ENCODE data around the gene ICAM2.
"Not testable (repeated sequence)": the region's sequence is repeated elsewhere in the genome, so short reads cannot be mapped to it uniquely, and the experiment has no call there.

ICAM2 gene

DNA sequence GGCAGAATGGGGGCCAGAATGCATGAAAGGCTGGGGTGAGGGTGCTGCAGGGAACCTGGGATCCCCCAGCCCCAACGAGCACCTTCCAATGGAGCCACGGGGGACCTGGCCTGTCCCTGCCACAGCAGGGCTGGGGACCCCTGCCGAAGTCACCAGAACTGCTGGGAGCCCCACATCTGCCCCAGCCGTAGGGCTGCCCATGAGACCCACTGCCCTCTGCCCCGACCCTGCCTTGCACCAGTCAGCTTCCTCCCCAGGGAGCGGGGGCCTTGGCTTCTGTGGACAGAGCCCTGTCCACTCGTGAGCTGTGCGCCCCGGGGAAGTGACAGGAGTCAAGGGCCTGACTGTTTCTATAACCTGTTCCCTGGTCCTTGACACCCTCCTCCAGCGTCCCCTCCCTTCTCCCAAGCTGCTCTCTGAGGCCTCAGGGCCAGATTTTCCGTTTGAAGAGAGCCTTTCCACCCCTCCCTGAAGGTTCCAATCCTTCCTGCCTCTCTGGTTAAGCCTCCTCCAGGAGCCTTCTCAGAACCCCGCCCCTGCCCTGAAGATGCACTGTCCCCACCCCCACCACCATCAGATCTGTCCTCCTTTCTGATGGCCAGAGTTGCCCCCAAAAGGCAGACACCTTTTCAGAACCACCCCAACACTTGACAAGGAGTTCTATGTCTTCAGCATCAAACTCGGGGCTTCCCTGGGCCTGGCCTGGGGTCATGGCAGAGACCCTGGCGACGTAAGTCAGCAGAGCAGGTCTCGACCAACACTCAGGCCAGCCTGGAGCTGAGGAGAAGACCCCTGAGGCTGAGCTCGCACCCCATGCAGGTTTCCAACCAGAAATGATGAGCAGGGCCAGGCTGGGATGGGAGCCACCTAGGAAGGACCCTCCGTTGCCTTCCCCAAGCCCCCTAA, 33.0 kb downstream of the ICAM2 start:
- no peak for DNase-seq
- peaks cover 3% of the 10 kb centered on the region for H3K27me3 Mint-ChIP-seq
- H3K4me3 Mint-ChIP-seq: no peak overlapping the region
- H3K4me1 Mint-ChIP-seq (ENCODE audit: low read depth): peaks cover 36% of the 10 kb centered on the region
- no peak overlapping the region for H3K27ac Mint-ChIP-seq
- no peaks in the 10 kb centered on the region for H3K36me3 Mint-ChIP-seq (ENCODE audit: low read depth)
- peaks cover 4% of the 10 kb centered on the region for H3K9me3 Mint-ChIP-seq

DNA sequence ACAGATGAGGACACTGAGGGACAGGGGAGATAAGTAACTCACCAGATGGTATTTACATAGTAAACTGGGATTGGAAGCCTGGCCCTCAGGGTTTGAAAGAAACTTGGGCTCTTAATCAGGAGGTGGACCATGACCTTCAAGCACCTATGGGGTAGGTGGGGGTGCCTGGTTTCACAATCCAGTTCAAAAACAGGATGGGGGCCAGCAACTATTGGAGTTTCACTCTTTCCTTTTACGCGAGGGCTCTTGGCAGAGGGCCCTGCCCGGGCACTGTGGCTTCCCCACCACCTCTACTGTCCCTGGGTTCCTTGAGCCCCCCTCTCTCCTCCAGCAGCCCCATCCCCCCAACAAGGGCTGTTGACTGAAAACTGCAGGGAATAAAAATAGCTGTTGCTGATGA, 33.6 kb downstream of the ICAM2 start:
- Mint-ChIP-seq H3K27me3 (no peaks in the 10 kb centered on the region), H3K9me3 (peaks cover 8% of the 10 kb centered on the region), H3K36me3 (ENCODE audit: low read depth) (no peaks in the 10 kb centered on the region), H3K4me1 (ENCODE audit: low read depth) (peaks cover 35% of the 10 kb centered on the region), H3K4me3 (no peak overlapping the region), H3K27ac (peak overlapping the region; percentile 79)
- no peak for DNase-seq

DNA sequence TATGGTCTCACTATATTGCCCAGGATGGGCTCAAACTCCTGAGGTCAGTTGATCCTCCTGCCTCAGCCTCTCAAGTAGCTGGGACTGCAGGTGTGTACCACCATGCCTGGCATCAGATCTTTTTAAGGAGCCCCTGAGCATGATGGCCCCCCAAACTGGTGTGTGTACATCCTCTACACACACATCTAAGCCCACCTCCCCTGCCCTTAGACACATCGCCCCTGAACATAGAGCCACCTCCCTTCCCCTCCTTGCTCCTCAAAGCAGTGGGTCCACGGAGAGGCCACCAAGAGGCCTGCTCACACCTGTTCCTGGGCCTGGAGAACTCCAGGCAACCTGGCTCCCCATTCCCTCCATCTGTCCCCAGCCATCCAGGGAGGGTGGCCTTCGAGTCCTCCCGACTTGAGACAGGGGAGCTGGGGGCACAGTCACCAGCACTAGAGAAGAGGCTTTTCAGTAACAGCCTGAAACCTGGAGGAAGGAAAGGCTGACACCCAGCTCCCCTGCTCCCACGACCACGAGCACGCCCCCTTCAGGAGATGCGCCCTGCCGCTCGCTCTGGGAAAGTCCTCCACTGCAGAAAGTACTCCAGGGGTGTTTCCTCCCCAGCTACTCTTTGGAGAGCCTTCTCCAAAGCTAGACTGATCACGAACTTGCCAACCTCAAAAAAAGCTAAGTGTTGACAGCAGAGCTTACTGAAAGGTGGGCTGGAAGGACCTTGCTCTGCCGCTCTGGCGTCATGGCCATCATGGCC, 34.9 kb downstream of the ICAM2 start:
- no peaks in the 10 kb centered on the region for H3K27me3 Mint-ChIP-seq
- H3K27ac Mint-ChIP-seq: peak overlapping the region; percentile 90
- no peaks in the 10 kb centered on the region for H3K36me3 Mint-ChIP-seq (ENCODE audit: low read depth)
- H3K9me3 Mint-ChIP-seq: peaks cover 10% of the 10 kb centered on the region
- no peak overlapping the region for H3K4me3 Mint-ChIP-seq
- DNase-seq: no peak
- peaks cover 28% of the 10 kb centered on the region for H3K4me1 Mint-ChIP-seq (ENCODE audit: low read depth)

DNA sequence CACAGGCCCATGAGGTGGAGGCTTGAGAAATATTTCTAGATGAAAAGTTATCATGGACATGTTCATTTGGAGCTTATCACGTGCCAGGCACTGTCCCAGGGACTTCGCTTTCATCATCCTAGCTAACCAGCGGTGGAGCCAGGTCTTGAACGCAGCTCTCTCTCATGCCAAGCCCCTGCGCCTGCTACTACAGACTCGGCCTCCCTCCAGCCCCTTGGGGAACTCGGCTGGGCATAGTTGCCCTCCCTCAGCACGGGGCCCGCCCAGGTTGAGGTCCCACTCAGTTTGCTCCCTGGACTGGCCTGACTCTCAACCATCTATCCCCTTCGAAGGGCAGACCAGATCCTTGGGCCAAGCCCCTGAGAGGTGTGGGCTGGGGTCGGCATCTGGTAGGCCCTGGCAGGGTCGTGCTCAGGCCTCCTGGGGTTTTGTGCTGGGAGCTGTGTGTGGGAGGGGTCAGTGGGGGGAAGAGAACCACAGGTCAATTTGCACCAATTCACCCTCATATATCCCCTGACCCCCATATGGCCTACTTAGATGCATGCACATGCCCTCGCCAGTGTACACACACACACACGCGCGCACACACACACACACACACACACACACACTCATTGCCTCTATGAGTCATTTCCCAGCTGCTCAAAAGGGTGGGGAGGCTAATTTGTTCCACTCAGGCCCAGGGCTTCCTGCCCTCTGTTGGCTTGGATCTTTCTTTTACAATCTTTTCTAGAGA, 35.6 kb downstream of the ICAM2 start:
- peak overlapping the region; percentile 90 for H3K27ac Mint-ChIP-seq
- H3K4me3 Mint-ChIP-seq: no peak overlapping the region
- no peaks in the 10 kb centered on the region for H3K27me3 Mint-ChIP-seq
- peak; percentile 63 for DNase-seq
- no peaks in the 10 kb centered on the region for H3K36me3 Mint-ChIP-seq (ENCODE audit: low read depth)
- peaks cover 21% of the 10 kb centered on the region for H3K4me1 Mint-ChIP-seq (ENCODE audit: low read depth)
- H3K9me3 Mint-ChIP-seq: peaks cover 10% of the 10 kb centered on the region

DNA sequence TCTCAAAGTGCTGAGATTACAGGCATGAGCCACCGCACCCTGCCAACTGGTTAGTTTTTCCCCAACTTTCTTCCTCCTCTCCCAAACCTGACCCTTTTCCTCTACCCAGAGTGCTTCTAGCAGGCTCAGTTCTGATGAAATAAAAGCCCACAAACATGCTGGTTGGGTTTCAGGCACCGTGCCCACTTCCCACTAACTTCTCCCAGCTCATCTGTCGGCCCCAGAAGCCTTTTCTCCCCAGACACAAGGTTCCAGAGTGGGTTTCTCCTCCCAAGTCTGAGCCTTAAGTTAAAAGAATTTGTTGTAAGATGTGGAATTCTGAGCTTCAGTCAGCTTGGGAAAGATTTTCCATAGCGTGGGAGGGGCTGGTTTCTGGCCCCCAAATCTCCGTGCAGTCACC, 36.2 kb downstream of the ICAM2 start:
- no peak for DNase-seq
- Mint-ChIP-seq H3K4me1 (ENCODE audit: low read depth) (peaks cover 20% of the 10 kb centered on the region), H3K9me3 (peaks cover 10% of the 10 kb centered on the region), H3K36me3 (ENCODE audit: low read depth) (no peaks in the 10 kb centered on the region), H3K4me3 (no peak overlapping the region), H3K27ac (no peak overlapping the region), H3K27me3 (no peaks in the 10 kb centered on the region)

DNA sequence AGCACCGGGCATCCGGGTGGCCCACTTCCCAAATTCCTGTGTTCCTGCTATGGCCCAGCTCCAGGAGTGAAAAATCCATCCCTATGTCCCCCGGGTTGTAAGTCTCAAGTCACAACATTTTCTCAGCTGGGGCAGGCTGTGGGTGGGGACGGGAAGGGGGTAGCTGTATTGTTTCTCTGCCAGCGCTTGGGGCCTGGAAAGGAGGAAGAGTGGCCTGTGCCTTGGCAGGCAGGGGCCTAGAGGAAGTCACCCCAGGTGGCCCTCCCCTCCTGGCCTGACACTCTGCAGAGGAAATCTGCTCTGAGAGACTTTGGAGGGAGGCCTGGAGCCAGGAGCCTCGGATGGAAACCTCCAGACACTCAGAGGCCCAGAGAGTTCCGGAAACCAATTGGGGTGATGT, 37.1 kb downstream of the ICAM2 start:
- H3K4me1 Mint-ChIP-seq (ENCODE audit: low read depth): peaks cover 20% of the 10 kb centered on the region
- no peak overlapping the region for H3K4me3 Mint-ChIP-seq
- H3K9me3 Mint-ChIP-seq: peaks cover 10% of the 10 kb centered on the region
- H3K36me3 Mint-ChIP-seq (ENCODE audit: low read depth): no peaks in the 10 kb centered on the region
- DNase-seq: no peak
- no peaks in the 10 kb centered on the region for H3K27me3 Mint-ChIP-seq
- H3K27ac Mint-ChIP-seq: no peak overlapping the region

DNA sequence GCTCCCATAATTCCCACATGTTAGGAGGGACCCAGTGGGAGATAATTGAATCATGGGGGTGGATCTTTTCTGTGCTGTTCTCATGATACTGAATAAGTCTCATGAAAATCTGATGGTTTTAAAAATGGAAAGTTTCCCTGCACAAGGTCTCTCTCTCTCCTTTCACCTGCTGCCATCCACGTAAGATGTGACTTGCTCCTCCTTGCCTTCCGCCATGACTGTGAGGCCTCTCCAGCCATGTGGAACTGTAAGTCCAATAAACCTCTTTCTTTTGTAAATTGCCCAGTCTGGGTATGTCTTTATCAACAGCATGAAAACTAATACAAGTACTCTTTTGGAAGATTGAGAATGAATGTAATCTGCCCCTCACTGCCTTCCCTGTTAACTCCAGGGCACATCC, 37.8 kb downstream of the ICAM2 start:
- peaks cover 10% of the 10 kb centered on the region for H3K9me3 Mint-ChIP-seq
- H3K4me3 Mint-ChIP-seq; H3K27me3 Mint-ChIP-seq; DNase-seq; H3K27ac Mint-ChIP-seq; H3K36me3 Mint-ChIP-seq (ENCODE audit: low read depth): not testable (repeated sequence)
- H3K4me1 Mint-ChIP-seq (ENCODE audit: low read depth): peaks cover 20% of the 10 kb centered on the region

DNA sequence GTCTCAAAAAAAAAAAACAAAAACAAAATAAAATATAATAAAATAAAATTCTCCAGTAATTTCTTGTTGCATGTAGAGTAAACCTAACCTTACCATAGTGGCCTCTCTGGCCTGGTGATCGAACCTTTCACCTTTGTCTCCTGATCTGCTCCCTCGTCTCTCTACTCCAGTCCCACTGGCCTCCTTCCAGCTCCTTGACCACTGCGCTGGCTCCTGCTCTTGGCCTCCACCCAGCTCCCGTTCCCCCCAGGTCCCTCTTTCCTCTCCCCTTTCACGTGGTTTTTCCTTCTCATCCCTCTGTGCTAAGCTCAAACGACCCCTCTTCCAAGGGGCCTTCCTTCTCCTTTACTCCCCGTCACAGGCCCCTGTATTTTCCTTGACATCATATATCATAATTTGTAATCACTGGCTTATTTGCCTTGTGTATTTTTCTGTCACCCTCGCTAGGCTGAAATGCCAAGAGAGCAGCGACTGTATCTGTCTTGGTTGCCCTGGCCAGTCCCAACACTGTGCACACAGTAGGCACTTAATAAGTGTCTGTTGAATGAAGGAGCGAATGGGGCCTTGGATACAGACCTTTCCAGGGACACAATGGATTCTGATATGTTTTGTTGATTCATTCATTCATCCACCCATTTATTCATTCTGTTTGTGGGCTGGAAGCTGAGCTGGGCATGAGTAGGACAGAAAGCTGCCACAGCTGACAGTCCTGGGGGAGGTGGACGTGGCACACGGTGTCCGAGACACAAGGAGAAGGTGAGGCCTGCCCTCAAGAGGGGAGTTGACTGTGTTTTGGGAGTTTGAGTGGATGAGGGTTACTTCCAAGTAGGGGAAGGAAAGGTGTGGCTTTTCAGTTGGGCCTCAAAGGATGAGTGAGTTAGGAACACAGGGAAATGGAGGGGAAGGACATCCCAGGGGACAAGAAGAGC, 41.9 kb downstream of the ICAM2 start:
- Mint-ChIP-seq H3K27ac (no peak overlapping the region), H3K36me3 (ENCODE audit: low read depth) (no peaks in the 10 kb centered on the region), H3K9me3 (peaks cover 10% of the 10 kb centered on the region), H3K27me3 (no peaks in the 10 kb centered on the region), H3K4me1 (ENCODE audit: low read depth) (peaks cover 18% of the 10 kb centered on the region), H3K4me3 (no peak overlapping the region)
- no peak for DNase-seq

DNA sequence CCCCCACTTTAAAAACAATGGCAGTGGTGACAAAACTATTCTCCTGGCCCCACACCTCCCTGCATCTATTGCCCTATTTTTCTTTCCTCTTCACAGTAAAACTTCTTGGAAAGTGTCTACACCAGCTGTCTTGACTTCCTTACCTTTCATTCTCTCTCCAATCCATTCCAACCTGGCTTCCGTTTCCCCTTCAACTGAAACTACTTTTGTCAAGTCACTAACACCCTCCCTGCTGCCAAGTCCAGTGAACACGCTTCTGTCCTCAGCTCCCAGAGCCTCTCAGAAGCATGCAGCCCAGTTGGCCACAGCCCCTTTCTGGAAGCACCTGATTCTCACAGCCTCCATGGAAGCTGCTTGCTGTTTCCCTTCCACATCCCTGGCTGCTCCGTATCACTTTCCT, 43.7 kb downstream of the ICAM2 start:
- Mint-ChIP-seq H3K27me3 (no peaks in the 10 kb centered on the region), H3K4me1 (ENCODE audit: low read depth) (peaks cover 18% of the 10 kb centered on the region), H3K9me3 (peaks cover 1% of the 10 kb centered on the region), H3K4me3 (no peak overlapping the region), H3K36me3 (ENCODE audit: low read depth) (no peaks in the 10 kb centered on the region), H3K27ac (no peak overlapping the region)
- no peak for DNase-seq

DNA sequence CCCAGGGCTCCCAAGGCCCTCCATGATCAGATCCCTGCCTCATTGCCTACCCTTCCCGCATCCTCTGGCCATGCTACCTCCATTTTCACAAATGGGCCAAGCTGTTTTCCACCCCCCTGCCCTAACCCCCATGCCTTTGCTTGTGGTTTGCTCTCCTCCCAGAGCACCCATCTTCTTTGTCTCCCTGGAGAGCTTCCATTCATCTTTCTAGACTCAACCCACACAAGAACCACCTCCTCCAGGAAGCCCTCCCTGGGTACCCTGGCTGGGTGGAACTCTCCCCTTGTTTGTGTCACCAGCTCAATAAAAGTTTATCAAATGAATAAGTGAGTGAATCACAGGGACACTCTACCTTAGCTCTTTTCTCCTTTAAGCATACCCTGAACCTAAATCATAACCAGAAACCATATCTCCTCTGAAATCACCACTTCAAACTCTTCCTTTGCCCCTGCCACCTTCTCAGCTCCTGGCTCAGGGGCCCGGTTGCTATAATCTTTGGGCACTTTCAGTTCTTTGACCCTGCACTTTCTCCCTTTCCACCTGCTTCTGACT, 44.8 kb downstream of the ICAM2 start:
- DNase-seq: no peak
- no peak overlapping the region for H3K4me3 Mint-ChIP-seq

DNA sequence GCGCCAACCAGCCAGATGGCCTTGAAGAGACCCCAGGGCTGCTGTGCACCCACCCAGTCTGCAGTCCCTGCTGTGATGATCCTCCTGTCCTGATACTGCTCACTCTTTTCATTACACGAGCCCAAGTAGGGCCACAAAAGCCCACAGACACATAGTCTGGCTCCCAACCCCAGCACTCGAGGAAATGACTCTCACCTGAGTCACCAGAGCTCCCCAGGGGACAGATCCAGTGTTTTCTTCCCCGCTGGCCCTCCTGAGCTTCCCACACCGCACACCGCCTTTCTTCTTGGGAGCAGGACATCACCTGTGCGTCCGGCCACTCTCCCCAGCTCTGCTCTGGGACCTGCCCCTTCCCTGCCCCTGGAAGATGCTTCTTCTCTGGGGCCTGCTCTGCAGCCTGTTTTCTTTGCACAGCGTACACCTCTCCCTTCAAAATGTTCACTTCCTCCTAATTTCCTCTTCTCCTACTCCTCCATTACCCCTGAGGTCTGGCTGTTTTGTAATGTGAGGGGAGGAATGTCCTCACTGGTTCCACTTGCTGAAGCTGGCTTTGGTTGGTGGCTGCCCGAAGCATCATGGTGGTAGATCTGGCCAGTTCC, 45.7 kb downstream of the ICAM2 start:
- Mint-ChIP-seq H3K27ac (no peak overlapping the region), H3K9me3 (no peaks in the 10 kb centered on the region), H3K4me3 (no peak overlapping the region), H3K36me3 (ENCODE audit: low read depth) (no peaks in the 10 kb centered on the region), H3K4me1 (ENCODE audit: low read depth) (peaks cover 18% of the 10 kb centered on the region), H3K27me3 (no peaks in the 10 kb centered on the region)
- DNase-seq: no peak

More for the DNA sequence above, 44.8 kb downstream of the ICAM2 start:
- H3K4me1 Mint-ChIP-seq (ENCODE audit: low read depth): peaks cover 18% of the 10 kb centered on the region
- no peaks in the 10 kb centered on the region for H3K36me3 Mint-ChIP-seq (ENCODE audit: low read depth)
- no peaks in the 10 kb centered on the region for H3K27me3 Mint-ChIP-seq
- no peaks in the 10 kb centered on the region for H3K9me3 Mint-ChIP-seq
- H3K27ac Mint-ChIP-seq: no peak overlapping the region

DNA sequence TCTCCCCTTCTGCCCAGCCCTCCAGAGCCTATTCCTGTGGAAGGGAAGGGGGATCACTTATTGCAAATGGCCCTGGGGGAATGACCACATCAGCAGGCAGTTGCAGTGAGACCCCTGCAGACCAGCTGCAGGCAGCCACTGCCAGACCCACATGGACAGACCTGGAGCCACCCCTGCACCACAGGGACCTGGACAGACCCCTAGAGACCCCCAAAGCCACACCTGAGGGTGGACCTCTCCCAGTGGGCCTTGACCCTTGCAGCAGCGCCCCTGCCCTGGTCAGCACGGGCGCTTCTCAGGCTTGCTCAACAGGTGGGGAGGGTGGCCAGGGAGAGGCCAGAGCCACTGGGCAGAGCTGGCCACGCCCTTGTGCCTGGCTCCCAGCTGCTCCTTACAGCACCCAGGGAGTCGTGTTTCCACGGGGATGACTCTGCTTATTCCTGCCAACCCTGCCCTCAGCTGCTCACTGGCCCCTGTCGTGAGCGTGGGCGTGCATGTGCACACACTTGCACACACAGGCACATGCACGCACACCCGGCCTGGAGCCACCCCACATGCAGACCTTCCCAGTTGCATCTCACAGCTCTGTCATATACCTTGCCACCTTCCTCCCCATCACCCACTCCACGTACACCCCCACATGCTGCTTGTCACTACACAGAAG, 46.4 kb downstream of the ICAM2 start:
- Mint-ChIP-seq H3K9me3 (no peaks in the 10 kb centered on the region), H3K27ac (no peak overlapping the region), H3K4me3 (no peak overlapping the region), H3K4me1 (ENCODE audit: low read depth) (peaks cover 18% of the 10 kb centered on the region), H3K36me3 (ENCODE audit: low read depth) (no peaks in the 10 kb centered on the region), H3K27me3 (no peaks in the 10 kb centered on the region)
- DNase-seq: no peak

DNA sequence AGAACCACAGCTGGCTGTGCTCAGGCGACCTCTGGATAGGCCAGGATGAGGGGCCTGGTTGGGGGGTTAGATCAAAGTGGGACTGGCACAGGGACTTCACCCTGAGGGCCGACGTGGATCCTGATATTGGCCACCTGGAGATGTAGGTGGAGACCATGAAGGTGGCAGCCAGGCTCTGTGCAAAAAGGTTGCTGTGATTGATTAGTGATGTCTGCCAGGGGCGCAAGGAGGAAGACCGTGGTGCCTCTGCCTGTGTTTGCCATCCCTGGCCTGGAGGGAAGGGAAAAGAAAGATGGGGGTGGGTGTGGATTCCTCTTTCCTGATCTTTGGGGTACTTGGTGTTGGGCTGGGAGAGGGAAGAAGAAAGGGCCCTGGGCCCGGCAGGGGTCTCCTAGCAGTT, 47.2 kb downstream of the ICAM2 start:
- Mint-ChIP-seq H3K36me3 (ENCODE audit: low read depth) (no peaks in the 10 kb centered on the region), H3K4me1 (ENCODE audit: low read depth) (peaks cover 20% of the 10 kb centered on the region), H3K9me3 (no peaks in the 10 kb centered on the region), H3K4me3 (no peak overlapping the region), H3K27me3 (no peaks in the 10 kb centered on the region), H3K27ac (no peak overlapping the region)
- DNase-seq: no peak
